ENCODE measurements around the gene CHGA.

- TF ChIP-seq CTCF (conservative IDR thresholded peaks at IDR 0.05) (no peak), EZH2 (IDR thresholded peaks at IDR 0.05; ENCODE audit: low read depth) (no peak)
Measured at GRCh38 chr14:92961567-92961855, 38.6 kb downstream of the CHGA start.

Measured in PC-9 (cell line).